Adrenal gland (tissue), 12 donors: ENCODE data around the gene NCBP1. TPM values are rescaled to one million over a fixed set of nuclear protein-coding genes. Genes with fewer than 3 reads are reported as not detected.

ENCODE experiments used
- DNase-seq, 7 donors: peaks; one replicate each; pipeline ENCODE4 v3.0.0-alpha.2; 2019 to 2020
- H3K27ac ChIP-seq, 5 donors: fragments of 200-600 bp; sonication (generic) in 4 of 5; 1 replicate in 3 of 5; 2 replicates in 2 of 5; pipeline versions ENCODE4 v1.5.1 to v1.8.0; 2016 to 2020; ENCODE audit warnings: mild to moderate bottlenecking in 1 of 5
- H3K27me3 ChIP-seq: fragments of 200-600 bp; 2 replicates; pipeline ENCODE4 v1.8.0; 2021
- H3K36me3 ChIP-seq, 2 donors: fragments of 200-600 bp; replicated peaks in 1 of 2; 1 replicate in 1 of 2; 2 replicates in 1 of 2; pipeline versions ENCODE4 v1.5.1 to v1.8.0; 2018 to 2022
- H3K4me1 ChIP-seq, 2 donors: fragments of 200-600 bp; replicated peaks in 1 of 2; 1 replicate in 1 of 2; 2 replicates in 1 of 2; pipeline versions ENCODE4 v1.5.1 to v1.8.0; 2018 to 2021
- H3K4me3 ChIP-seq, 4 donors: fragments of 200-600 bp; sonication (generic) in 3 of 4; one replicate each; pipeline ENCODE4 v1.5.1; 2016 to 2018
- H3K9me3 ChIP-seq, 3 donors: fragments of 200-600 bp; sonication (generic) in 1 of 3; replicated peaks in 1 of 3; 1 replicate in 2 of 3; 2 replicates in 1 of 3; pipeline versions ENCODE4 v1.5.1 to v1.8.0; 2016 to 2021
- CTCF ChIP-seq, 6 experiments: fragments of 450-650 bp in 4 of 6; fragments of 200-600 bp in 2 of 6; sonication (generic) in 1 of 6; IDR thresholded peaks; 1 replicate in 5 of 6; 2 replicates in 1 of 6; pipeline versions ENCODE4 v1.5.1 to v1.8.0; 2016 to 2021; ENCODE audit warnings: antibody characterized with exemption in 6 of 6, mild to moderate bottlenecking in 2 of 6, moderate library complexity in 1 of 6
- POLR2A ChIP-seq, 2 donors: fragments of 450-650 bp; IDR thresholded peaks; one replicate each; pipeline ENCODE4 v1.6.1; 2017; ENCODE audit warnings: antibody characterized with exemption in 2 of 2, mild to moderate bottlenecking in 2 of 2, moderate library complexity in 1 of 2
- WGBS, 4 donors: extraction: QIAGEN DNeasy Blood & Tissue Kit in 2 of 4; methylation state at CpG; one replicate each; pipeline versions ENCODE4 v1.1.5 to v1.1.7; 2013 to 2017; 5-methylcytosine and 5-hydroxymethylcytosine counted together
- intact Hi-C, 2 donors: fragments of 100-400 bp; cut with DNase I; formaldehyde crosslinking; loops; one replicate each; pipeline versions ENCODE4 v1.14.1 to v1.15.0; 2022 to 2023
- polyA plus RNA-seq, 3 donors: library from polyadenylated mRNA; stranded (reverse); fragments of 200-250 nt in 2 of 3; fragments of 350-450 nt in 1 of 3; fragmentation: Illumina TruSeq in 1 of 3; extraction: RNeasy Lipid Tissue Mini Kit (QIAGEN cat#74804) in 1 of 3; gene quantifications; one replicate each; pipeline ENCODE4 v1.2.3, GENCODE V29; 2013 to 2014
- total RNA-seq, 9 donors: library from RNA; depleted of rRNA in 4 of 9; stranded (reverse); fragments of >200 nt in 4 of 9; fragments of 120-200 nt in 1 of 9; fragmentation: NEBNext Ultra II Directional in 1 of 9; extraction: Animal tissue kit (Norgen Biotek cat#: 25700) in 1 of 9; gene quantifications; one replicate each; pipeline versions ENCODE4 v1.1.0 to v1.2.4, GENCODE V29; 2013 to 2023
- donor health status: healthy with polysubstance abuse.
- donor health status: Bipolar disorder and iron deficiency.
- donor health status: DM: yes; HTN: yes; CAD: no.
- donor health status: DM: no; HTN: no; CAD: no.
- donor health status: DM: no; HTN: no; CAD: no.
- donor health status: DM: yes; HTN: yes; CAD: no.

Gene NCBP1
- total and polyA plus RNA-seq, 12 donors, result 7.8 to 26.1 (median 18.5) TPM

GRCh38 chr9:97632248-97632984, 1.2 kb upstream of the NCBP1 start:
- Histone ChIP-seq H3K4me3 (peak overlapping the region; percentile 7 to 97 (median 42)), H3K36me3 (no peaks in the 10 kb centered on the region), H3K9me3 (no peaks in the 10 kb centered on the region), H3K27me3 (no peaks in the 10 kb centered on the region), H3K4me1 (peaks cover 0 to 39% of the 10 kb centered on the region in 2 donors), H3K27ac (peak overlapping the region; percentile 98 to 99 (median 98))
- WGBS, 4 donors, result 1% methylated on average over 23 to 27 of the region's 27 CpGs
- TF ChIP-seq CTCF (IDR thresholded peaks at IDR 0.05) (peak in 1 of 6 experiments; percentile 1), POLR2A (IDR thresholded peaks at IDR 0.05) (no peak)
- intact Hi-C loops, result no loop called here
- peak in 5 of 7 donors; percentile 46 to 82 (median 73) for DNase-seq

- H3K4me3 ChIP-seq, result peak overlapping the region; percentile 42 to 97 (median 68)
- H3K9me3 ChIP-seq, result no peaks in the 10 kb centered on the region
- TF ChIP-seq POLR2A (IDR thresholded peaks at IDR 0.05), result peak in 1 of 2 donors; percentile 3
- no peak for TF ChIP-seq CTCF (IDR thresholded peaks at IDR 0.05)
- DNase-seq, result no peak
- peak overlapping the region; percentile 8 to 99 (median 98) for H3K27ac ChIP-seq
- peaks cover 0 to 48% of the 10 kb centered on the region in 2 donors for H3K4me1 ChIP-seq
- intact Hi-C loops, result no loop called here
- H3K27me3 ChIP-seq, result no peaks in the 10 kb centered on the region
- 0 to 1% (median 0%) methylated on average over 23 to 43 of the region's 43 CpGs for WGBS, 4 donors
- no peaks in the 10 kb centered on the region for H3K36me3 ChIP-seq
Measured at GRCh38 chr9:97633859-97634490, 354 bp downstream of the NCBP1 start.

GRCh38 chr9:97635026-97635425, 1.4 kb downstream of the NCBP1 start:
- Histone ChIP-seq H3K4me3 (peak overlapping the region in 1 of 4 donors; percentile 63), H3K36me3 (no peaks in the 10 kb centered on the region), H3K27ac (peak overlapping the region in 1 of 5 donors; percentile 98), H3K27me3 (no peaks in the 10 kb centered on the region), H3K4me1 (peaks cover 0 to 52% of the 10 kb centered on the region in 2 donors), H3K9me3 (no peaks in the 10 kb centered on the region)
- TF ChIP-seq CTCF (IDR thresholded peaks at IDR 0.05) (no peak), POLR2A (IDR thresholded peaks at IDR 0.05) (no peak)
- no peak for DNase-seq
- intact Hi-C loops, result no loop called here
- 66 to 77% (median 68%) methylated on average over 7 of the region's 7 CpGs for WGBS, 4 donors

- intact Hi-C loops, result no loop called here
Measured at GRCh38 chr9:97636903-97637302, 3.3 kb downstream of the NCBP1 start.

More at GRCh38 chr9:97636903-97637302, 3.3 kb downstream of the NCBP1 start:
- Histone ChIP-seq H3K27ac (no peak overlapping the region), H3K4me1 (peaks cover 0 to 44% of the 10 kb centered on the region in 2 donors), H3K36me3 (peaks cover 0 to 7% of the 10 kb centered on the region in 2 donors), H3K27me3 (no peaks in the 10 kb centered on the region), H3K4me3 (no peak overlapping the region), H3K9me3 (no peaks in the 10 kb centered on the region)
- DNase-seq, result no peak
- 76 to 86% (median 79%) methylated on average over 3 of the region's 3 CpGs for WGBS, 4 donors
- TF ChIP-seq CTCF (IDR thresholded peaks at IDR 0.05) (no peak), POLR2A (IDR thresholded peaks at IDR 0.05) (no peak)
